Mesothelial cell of epicardium (in vitro differentiated cells): ENCODE measurements around the gene WDR88. TPM values are rescaled to one million over a fixed set of nuclear protein-coding genes. Genes with fewer than 3 reads are reported as not detected.

ENCODE experiments used
- DNase-seq, 2 experiments: peaks; one replicate each; pipeline ENCODE4 v3.0.0; 2021; ENCODE audit warnings: low spot score in 2 of 2; ENCODE audit not compliant: unreplicated experiment in 2 of 2
- H3K27ac Mint-ChIP-seq: 2 replicates; pipeline ENCODE4 v1.8.0; 2021; ENCODE audit warnings: mixed read lengths
- H3K27me3 Mint-ChIP-seq: 2 replicates; pipeline ENCODE4 v1.8.0; 2021; ENCODE audit warnings: low read depth, mixed read lengths
- H3K36me3 Mint-ChIP-seq: 2 replicates; pipeline ENCODE4 v1.8.0; 2021; ENCODE audit warnings: mixed read lengths
- H3K4me1 Mint-ChIP-seq: 2 replicates; pipeline ENCODE4 v1.8.0; 2021; ENCODE audit warnings: mixed read lengths
- H3K4me3 Mint-ChIP-seq: 2 replicates; pipeline ENCODE4 v1.8.0; 2021; ENCODE audit warnings: mild to moderate bottlenecking, moderate library complexity, mixed read lengths
- H3K9me3 Mint-ChIP-seq: 2 replicates; pipeline ENCODE4 v1.8.0; 2021; ENCODE audit warnings: mixed read lengths
- CTCF ChIP-seq: fragments of 200-600 bp; sonication (generic); IDR thresholded peaks from one replicate; pipeline ENCODE4 v1.5.0; 2021; ENCODE audit warnings: antibody characterized with exemption; ENCODE audit not compliant: unreplicated experiment
- total RNA-seq: library from RNA; stranded (reverse); gene quantifications from 3 replicates; pipeline ENCODE4 v1.2.1, GENCODE V29; 2021

Gene WDR88
- total RNA-seq, 1 donor from 2014 or later, result not detected

GRCh38 chr19:33130433-33130832 lies 1.5 kb upstream of the WDR88 start:
- Mint-ChIP-seq H3K27ac (no peak overlapping the region), H3K4me3 (no peak overlapping the region), H3K36me3 (peaks cover 18% of the 10 kb centered on the region), H3K27me3 (peaks cover 6% of the 10 kb centered on the region), H3K4me1 (peaks cover 7% of the 10 kb centered on the region), H3K9me3 (no peaks in the 10 kb centered on the region)
- TF ChIP-seq CTCF, result no peak
- DNase-seq, result no peak

GRCh38 chr19:33132425-33132824 lies 511 bp downstream of the WDR88 start:
- TF ChIP-seq CTCF, result no peak
- Mint-ChIP-seq H3K27ac (no peak overlapping the region), H3K4me1 (peaks cover 7% of the 10 kb centered on the region), H3K36me3 (peaks cover 13% of the 10 kb centered on the region), H3K9me3 (no peaks in the 10 kb centered on the region), H3K4me3 (no peak overlapping the region), H3K27me3 (peaks cover 6% of the 10 kb centered on the region)
- DNase-seq, result no peak

- no peak overlapping the region for H3K27ac Mint-ChIP-seq
These were observed 1.6 kb downstream of the WDR88 start for GRCh38 chr19:33133438-33134031.

GRCh38 chr19:33134571-33135041 lies 2.7 kb downstream of the WDR88 start:
- Mint-ChIP-seq H3K4me1 (peaks cover 7% of the 10 kb centered on the region), H3K36me3 (peaks cover 6% of the 10 kb centered on the region), H3K9me3 (no peaks in the 10 kb centered on the region), H3K4me3 (no peak overlapping the region), H3K27ac (no peak overlapping the region), H3K27me3 (peaks cover 6% of the 10 kb centered on the region)
- TF ChIP-seq CTCF, result no peak
- DNase-seq, result no peak

More at GRCh38 chr19:33133438-33134031, 1.6 kb downstream of the WDR88 start:
- DNase-seq, result no peak
- Mint-ChIP-seq H3K4me1 (peaks cover 7% of the 10 kb centered on the region), H3K36me3 (peaks cover 9% of the 10 kb centered on the region), H3K27me3 (peaks cover 6% of the 10 kb centered on the region), H3K9me3 (no peaks in the 10 kb centered on the region), H3K4me3 (no peak overlapping the region)
- TF ChIP-seq CTCF, result no peak

GRCh38 chr19:33139165-33139564 lies 7.3 kb downstream of the WDR88 start:
- peaks cover 3% of the 10 kb centered on the region for H3K4me1 Mint-ChIP-seq
- H3K9me3 Mint-ChIP-seq, result no peaks in the 10 kb centered on the region
- no peak overlapping the region for H3K27ac Mint-ChIP-seq
- DNase-seq, result no peak
- TF ChIP-seq CTCF, result no peak
- H3K27me3 Mint-ChIP-seq, result peaks cover 5% of the 10 kb centered on the region
- H3K4me3 Mint-ChIP-seq, result no peak overlapping the region
- H3K36me3 Mint-ChIP-seq, result no peaks in the 10 kb centered on the region
